Measurements from ENCODE around the gene MCM3.

DNA sequence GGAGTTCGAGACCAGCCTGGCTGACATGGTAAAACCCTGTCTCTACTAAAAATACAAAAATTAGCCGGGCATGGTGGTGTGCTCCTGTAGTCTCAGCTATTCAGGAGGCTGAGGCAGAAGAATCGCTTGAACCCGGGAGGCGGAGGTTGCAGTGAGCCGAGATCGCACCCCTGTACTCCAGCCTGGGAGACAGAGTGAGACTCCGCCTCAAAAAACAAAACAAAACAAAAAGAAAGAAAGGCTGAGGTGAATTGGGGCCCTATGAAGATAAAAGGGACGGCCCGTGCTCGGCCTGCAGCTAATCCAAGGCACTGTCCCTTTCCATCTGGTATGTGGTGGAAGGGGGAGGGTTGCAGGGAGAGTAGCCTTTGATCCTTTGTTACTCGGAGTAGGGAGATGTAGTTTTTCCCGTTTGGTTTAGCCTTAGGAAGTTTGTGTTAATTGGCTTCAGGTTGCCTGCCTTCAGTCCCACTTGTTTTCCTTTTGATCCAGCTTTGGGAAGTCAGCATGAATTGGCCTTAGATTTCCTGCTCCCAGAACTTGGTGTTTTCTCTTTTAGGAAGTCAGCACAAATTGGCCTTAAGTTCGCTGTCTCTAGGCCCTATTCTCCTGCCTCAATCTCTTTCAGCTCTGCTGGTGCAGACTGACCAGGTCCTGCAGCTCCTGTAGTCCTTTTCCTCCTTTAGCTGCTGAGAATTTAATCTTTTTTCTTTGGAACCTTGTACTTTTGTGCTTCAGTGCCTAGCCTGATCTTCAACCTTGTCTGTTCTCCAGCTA lies 41.3 kb upstream of the MCM3 start:
- TF ChIP-seq, protein P1, sequence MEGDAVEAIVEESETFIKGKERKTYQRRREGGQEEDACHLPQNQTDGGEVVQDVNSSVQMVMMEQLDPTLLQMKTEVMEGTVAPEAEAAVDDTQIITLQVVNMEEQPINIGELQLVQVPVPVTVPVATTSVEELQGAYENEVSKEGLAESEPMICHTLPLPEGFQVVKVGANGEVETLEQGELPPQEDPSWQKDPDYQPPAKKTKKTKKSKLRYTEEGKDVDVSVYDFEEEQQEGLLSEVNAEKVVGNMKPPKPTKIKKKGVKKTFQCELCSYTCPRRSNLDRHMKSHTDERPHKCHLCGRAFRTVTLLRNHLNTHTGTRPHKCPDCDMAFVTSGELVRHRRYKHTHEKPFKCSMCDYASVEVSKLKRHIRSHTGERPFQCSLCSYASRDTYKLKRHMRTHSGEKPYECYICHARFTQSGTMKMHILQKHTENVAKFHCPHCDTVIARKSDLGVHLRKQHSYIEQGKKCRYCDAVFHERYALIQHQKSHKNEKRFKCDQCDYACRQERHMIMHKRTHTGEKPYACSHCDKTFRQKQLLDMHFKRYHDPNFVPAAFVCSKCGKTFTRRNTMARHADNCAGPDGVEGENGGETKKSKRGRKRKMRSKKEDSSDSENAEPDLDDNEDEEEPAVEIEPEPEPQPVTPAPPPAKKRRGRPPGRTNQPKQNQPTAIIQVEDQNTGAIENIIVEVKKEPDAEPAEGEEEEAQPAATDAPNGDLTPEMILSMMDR (conservative IDR thresholded peaks at IDR 0.05 in 1 of 2, IDR thresholded peaks at IDR 0.05 in 1 of 2; ENCODE audit: extremely low read depth in 1 of 2, insufficient read depth in 1 of 2, low read depth in 1 of 2, low read length in 2 of 2), result no peak
- no peak for TF ChIP-seq EZH2 (IDR thresholded peaks at IDR 0.05; ENCODE audit: borderline replicate concordance, low read length)

Data from mammary epithelial cell (primary cell).